ENCODE results near the gene GRB10.

GRB10 gene

GRCh38 chr7:50615519-50616080, 167.1 kb downstream of the GRB10 start:
- no peaks in the 10 kb centered on the region for H3K27me3 Mint-ChIP-seq
- H3K36me3 Mint-ChIP-seq: no peaks in the 10 kb centered on the region
- no peak overlapping the region for H3K27ac Mint-ChIP-seq
- H3K9me3 Mint-ChIP-seq: no peaks in the 10 kb centered on the region
- H3K4me3 Mint-ChIP-seq: no peak overlapping the region
- peaks cover 7% of the 10 kb centered on the region for H3K4me1 Mint-ChIP-seq

DNA sequence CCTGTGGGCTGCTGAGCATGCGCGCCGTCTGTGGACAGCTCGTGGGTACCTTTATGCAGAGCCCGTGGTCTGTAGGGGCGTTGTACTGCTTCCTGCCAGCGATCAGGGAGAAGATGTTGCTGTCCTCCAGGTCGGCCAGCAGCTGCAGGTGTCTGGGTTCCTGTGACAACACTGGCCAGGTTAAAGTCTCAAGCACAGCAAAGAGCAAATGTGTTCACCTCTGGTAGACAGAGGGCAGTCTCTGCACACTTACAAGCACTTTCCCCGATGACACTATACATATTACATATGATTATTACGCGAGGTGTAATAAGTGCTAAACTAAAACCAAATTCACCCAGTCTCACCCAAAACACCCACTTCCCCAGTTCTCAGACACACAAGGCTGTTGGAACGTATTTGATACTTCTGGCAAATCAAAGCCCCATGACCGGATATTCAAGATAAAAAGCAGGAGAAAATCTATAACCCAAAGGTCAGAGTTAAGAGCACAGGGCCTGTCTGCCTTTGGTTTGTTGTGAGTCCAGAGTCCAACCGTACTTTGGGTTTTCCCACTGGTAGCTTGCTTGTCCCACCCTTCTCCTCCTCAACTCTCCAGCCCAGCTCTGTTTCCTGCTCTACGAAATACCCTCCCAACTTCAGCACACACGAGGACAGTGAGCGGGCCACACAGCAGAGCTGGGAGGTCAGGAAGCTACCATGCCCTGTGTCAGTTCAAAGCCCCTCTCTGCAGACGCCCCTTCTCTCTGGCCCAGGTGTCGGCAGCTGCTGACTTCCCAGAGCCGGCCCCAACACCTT, 167.8 kb downstream of the GRB10 start:
- no peaks in the 10 kb centered on the region for H3K36me3 Mint-ChIP-seq
- peaks cover 14% of the 10 kb centered on the region for H3K4me1 Mint-ChIP-seq
- no peak overlapping the region for H3K27ac Mint-ChIP-seq
- H3K9me3 Mint-ChIP-seq: no peaks in the 10 kb centered on the region
- no peak overlapping the region for H3K4me3 Mint-ChIP-seq
- H3K27me3 Mint-ChIP-seq: no peaks in the 10 kb centered on the region

- Mint-ChIP-seq H3K27me3 (no peaks in the 10 kb centered on the region), H3K36me3 (no peaks in the 10 kb centered on the region), H3K9me3 (no peaks in the 10 kb centered on the region), H3K4me3 (no peak overlapping the region), H3K27ac (no peak overlapping the region), H3K4me1 (peaks cover 22% of the 10 kb centered on the region)
These were observed 169.2 kb downstream of the GRB10 start for GRCh38 chr7:50613473-50613872.

DNA sequence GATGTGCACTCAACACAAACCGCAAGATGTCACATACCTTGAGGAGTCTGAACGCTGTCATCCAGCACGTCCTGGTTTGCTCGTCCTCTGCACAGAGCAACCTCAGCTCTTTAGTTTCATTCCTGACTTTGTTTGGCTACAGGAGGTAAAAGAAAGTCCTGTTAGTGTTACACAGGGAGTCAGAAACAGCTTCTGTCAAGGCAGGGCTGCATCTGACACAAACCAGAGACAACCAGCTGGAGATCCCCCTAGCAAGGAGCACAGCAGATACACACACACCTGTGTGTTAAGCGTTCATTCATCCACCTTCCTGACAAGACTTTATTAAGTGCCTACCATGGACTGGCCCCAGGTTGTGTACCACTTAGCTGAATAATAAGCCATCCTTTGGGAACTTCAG, 170.0 kb downstream of the GRB10 start:
- peaks cover 2% of the 10 kb centered on the region for H3K36me3 Mint-ChIP-seq
- H3K27ac Mint-ChIP-seq: no peak overlapping the region
- no peaks in the 10 kb centered on the region for H3K27me3 Mint-ChIP-seq
- no peak overlapping the region for H3K4me3 Mint-ChIP-seq
- H3K4me1 Mint-ChIP-seq: peaks cover 29% of the 10 kb centered on the region
- no peaks in the 10 kb centered on the region for H3K9me3 Mint-ChIP-seq

- Mint-ChIP-seq H3K27me3 (no peaks in the 10 kb centered on the region), H3K9me3 (no peaks in the 10 kb centered on the region), H3K4me1 (peaks cover 32% of the 10 kb centered on the region), H3K4me3 (peak overlapping the region; percentile 17), H3K27ac (no peak overlapping the region), H3K36me3 (peaks cover 2% of the 10 kb centered on the region)
These were observed 172.0 kb downstream of the GRB10 start for GRCh38 chr7:50610521-50611277.

DNA sequence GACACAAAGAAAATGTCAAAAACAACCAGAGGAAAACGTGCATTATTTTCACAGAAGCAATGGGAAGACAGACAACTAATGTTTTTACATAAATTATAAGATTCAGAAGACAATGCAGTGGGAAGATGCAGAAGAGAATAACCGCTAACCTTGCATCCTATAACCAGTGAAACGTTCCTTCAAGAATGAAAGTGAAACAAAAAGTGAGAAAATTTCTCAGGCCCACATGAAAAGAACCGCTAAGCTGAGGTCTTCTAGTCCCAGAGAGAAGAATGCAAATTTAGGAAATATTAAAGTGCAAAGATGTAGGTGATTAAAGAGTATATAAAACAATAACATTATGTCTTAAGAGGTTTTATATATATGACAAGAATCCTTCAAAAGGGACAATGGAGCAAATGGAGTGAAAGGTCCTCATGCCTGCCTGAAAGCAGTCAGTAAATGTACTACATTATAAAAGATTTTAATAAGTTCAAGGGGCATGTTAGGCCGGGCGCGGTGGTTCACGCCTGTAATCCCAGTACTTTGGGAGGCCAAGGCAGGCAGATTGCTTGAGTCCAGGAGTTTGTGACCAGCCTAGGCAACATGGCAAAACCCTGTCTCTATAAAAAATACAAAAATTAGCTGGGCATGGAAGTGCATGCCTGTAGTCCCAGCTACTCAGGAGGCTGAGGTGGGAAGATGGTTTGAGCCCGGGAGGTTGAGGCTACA, 174.3 kb downstream of the GRB10 start:
- Mint-ChIP-seq H3K4me1 (peaks cover 32% of the 10 kb centered on the region), H3K4me3 (peak overlapping the region; percentile 40), H3K27ac (peak overlapping the region; percentile 15)

DNA sequence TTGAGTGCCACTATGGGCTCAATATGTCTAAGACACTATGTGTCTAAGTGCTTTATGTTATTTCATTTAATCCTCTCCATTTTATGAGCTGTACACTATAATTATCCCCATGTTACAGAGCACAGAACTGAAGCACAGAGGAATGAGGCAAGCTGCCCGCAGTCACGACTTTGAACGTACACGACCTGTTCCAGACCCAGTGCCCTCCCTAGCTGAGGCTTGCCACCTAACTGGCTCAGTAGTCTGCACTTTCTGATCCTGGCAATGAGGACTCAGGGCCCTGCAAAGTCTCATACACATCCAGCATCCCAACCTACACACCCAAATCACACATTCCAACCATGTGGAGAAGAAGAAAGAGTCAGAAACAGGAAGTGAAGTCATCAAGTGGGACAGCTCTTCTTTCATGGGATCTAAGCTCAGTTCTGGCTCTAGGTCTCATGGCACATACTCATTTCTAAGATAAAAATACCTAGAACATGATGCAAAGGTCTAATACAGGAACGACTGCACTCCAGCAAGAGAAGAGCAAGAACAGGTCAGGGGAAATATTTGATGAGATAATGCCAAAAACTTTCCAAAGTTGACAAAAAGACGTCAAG, 175.1 kb downstream of the GRB10 start:
- H3K4me3 Mint-ChIP-seq: peak overlapping the region; percentile 40
- H3K36me3 Mint-ChIP-seq: peaks cover 4% of the 10 kb centered on the region
- no peaks in the 10 kb centered on the region for H3K27me3 Mint-ChIP-seq
- peaks cover 32% of the 10 kb centered on the region for H3K4me1 Mint-ChIP-seq
- H3K9me3 Mint-ChIP-seq: no peaks in the 10 kb centered on the region
- no peak overlapping the region for H3K27ac Mint-ChIP-seq

More for the DNA sequence above, 174.3 kb downstream of the GRB10 start:
- Mint-ChIP-seq H3K9me3 (no peaks in the 10 kb centered on the region), H3K36me3 (peaks cover 2% of the 10 kb centered on the region), H3K27me3 (no peaks in the 10 kb centered on the region)

DNA sequence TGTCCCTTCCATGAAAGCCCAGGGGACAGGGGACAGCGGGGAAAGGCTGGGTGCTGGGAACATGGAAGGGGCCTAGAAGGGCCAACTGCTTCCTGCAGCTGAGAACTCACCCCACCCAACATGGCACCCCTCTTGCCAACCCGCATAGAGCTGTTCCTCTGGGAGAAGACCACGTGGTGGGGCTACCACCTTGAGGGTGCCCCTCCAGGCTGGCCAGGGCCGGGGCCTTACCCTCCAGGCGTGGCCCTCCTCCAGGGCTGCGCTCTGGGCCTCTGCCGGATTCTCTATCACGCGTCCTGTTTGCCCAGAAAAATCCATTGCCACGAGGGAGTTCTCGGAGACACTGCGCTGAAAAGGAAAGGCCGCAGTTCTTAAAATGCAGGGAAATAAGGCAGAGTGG, 177.6 kb downstream of the GRB10 start:
- Mint-ChIP-seq H3K27ac (no peak overlapping the region), H3K36me3 (peaks cover 4% of the 10 kb centered on the region), H3K9me3 (no peaks in the 10 kb centered on the region), H3K4me3 (no peak overlapping the region), H3K4me1 (peaks cover 20% of the 10 kb centered on the region), H3K27me3 (no peaks in the 10 kb centered on the region)

DNA sequence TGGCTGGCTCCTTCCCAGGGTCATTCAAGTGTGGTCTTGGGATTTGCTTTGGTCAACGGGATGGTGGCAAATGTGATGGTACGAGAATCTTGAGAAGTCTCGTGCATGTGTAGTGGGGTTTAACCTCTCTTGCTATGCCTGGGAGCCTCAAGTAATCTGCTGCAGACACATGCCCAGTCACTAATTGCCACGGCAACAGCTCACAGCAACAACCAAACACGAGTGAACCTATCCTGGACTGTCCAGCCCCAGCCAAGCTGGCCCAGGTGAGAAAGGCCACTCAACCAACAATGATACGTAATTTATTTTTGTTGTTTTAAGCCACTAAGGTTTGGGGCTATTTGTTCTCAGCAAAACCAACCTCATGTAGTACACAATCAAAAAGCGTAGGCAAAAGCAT, 179.4 kb downstream of the GRB10 start:
- Mint-ChIP-seq H3K27me3 (no peaks in the 10 kb centered on the region), H3K9me3 (no peaks in the 10 kb centered on the region), H3K4me1 (peaks cover 9% of the 10 kb centered on the region), H3K27ac (no peak overlapping the region), H3K36me3 (peaks cover 5% of the 10 kb centered on the region), H3K4me3 (no peak overlapping the region)

- peaks cover 4% of the 10 kb centered on the region for H3K4me1 Mint-ChIP-seq
These were observed 183.3 kb downstream of the GRB10 start for GRCh38 chr7:50599385-50599784.

GRCh38 chr7:50598460-50599343, 184.0 kb downstream of the GRB10 start:
- H3K4me1 Mint-ChIP-seq: peaks cover 4% of the 10 kb centered on the region
- H3K9me3 Mint-ChIP-seq: no peaks in the 10 kb centered on the region
- H3K36me3 Mint-ChIP-seq: peaks cover 4% of the 10 kb centered on the region
- no peaks in the 10 kb centered on the region for H3K27me3 Mint-ChIP-seq
- no peak overlapping the region for H3K4me3 Mint-ChIP-seq
- H3K27ac Mint-ChIP-seq: no peak overlapping the region

More at GRCh38 chr7:50599385-50599784, 183.3 kb downstream of the GRB10 start:
- Mint-ChIP-seq H3K9me3 (no peaks in the 10 kb centered on the region), H3K4me3 (no peak overlapping the region), H3K27ac (peak overlapping the region; percentile 32), H3K36me3 (peaks cover 4% of the 10 kb centered on the region), H3K27me3 (no peaks in the 10 kb centered on the region)

- Mint-ChIP-seq H3K36me3 (peaks cover 4% of the 10 kb centered on the region), H3K4me3 (no peak overlapping the region), H3K4me1 (peaks cover 4% of the 10 kb centered on the region), H3K27ac (no peak overlapping the region), H3K27me3 (no peaks in the 10 kb centered on the region), H3K9me3 (no peaks in the 10 kb centered on the region)
These were observed 186.2 kb downstream of the GRB10 start for GRCh38 chr7:50596484-50596883.

DNA sequence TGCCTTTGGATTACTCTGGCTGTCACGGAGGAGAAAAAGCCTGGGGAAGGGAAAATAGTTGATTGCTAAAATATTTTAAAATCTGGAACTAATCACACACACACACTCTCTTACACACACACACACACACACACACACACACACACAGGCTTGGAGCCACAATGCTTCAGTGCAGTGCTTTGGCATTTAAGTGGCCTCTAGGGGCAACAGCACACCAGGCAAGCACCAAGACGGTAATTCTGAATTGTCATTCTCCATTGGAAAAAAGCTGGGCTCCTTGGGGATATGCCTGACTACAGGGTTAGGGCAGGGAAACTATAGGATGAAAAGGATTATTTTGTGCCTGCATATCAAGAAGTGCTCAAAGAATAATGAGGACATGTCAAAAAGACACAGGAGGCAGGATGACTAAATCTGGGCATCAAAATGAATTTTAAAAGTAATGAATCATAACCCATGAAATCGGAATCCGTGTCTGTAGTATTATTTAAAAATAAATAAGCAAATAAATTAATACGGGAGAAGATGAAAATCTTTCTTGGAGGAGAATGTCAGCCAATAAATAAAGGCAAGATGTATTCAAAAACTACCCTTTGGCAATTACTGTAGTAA, 187.1 kb downstream of the GRB10 start:
- Mint-ChIP-seq H3K9me3 (no peaks in the 10 kb centered on the region), H3K27ac (no peak overlapping the region), H3K36me3 (peaks cover 4% of the 10 kb centered on the region), H3K27me3 (no peaks in the 10 kb centered on the region), H3K4me1 (peaks cover 4% of the 10 kb centered on the region), H3K4me3 (no peak overlapping the region)

All from activated naive CD4-positive, alpha-beta T cell treated with anti-CD3 and anti-CD28 coated beads, Interleukin-2, amount 50 U/mL, for 24 hours (primary cell).